ENCODE measurements around the gene PNMA8A.
"Not testable (repeated sequence)": the region's sequence is repeated elsewhere in the genome, so short reads cannot be mapped to it uniquely, and the experiment has no call there.

Gene PNMA8A

GRCh38 chr19:46471116-46471733 is at the start of gene PNMA8A:
TSS of gene PNMA8A (minus strand) at chr19:46471563. CDS start at chr19:46471035, 528 bp downstream.
- FAIRE-seq: no peak
- DNase-seq (ENCODE audit: low spot score): no peak

- no peak for DNase-seq (ENCODE audit: low spot score)
- FAIRE-seq: no peak
These were observed 49.3 kb upstream of the PNMA8A start for GRCh38 chr19:46520616-46521015.

GRCh38 chr19:46517471-46517870 is 46.1 kb upstream of the PNMA8A start:
- FAIRE-seq: no peak
- no peak for DNase-seq (ENCODE audit: low spot score)

- DNase-seq (ENCODE audit: low spot score): peak; percentile 72
- no peak for FAIRE-seq
These were observed 44.6 kb upstream of the PNMA8A start for GRCh38 chr19:46515879-46516350.

- FAIRE-seq: no peak
- DNase-seq (ENCODE audit: low spot score): no peak
These were observed 43.9 kb upstream of the PNMA8A start for GRCh38 chr19:46515290-46515609.

- FAIRE-seq (peak; percentile 91), DNase-seq (ENCODE audit: low spot score) (no peak)
These were observed 43.4 kb upstream of the PNMA8A start for GRCh38 chr19:46514589-46515289.

- FAIRE-seq (no peak), DNase-seq (ENCODE audit: low spot score) (peak; percentile 82)
These were observed 42.3 kb upstream of the PNMA8A start for GRCh38 chr19:46513461-46514236.

GRCh38 chr19:46511237-46511636 is 39.9 kb upstream of the PNMA8A start:
- FAIRE-seq: no peak
- no peak for DNase-seq (ENCODE audit: low spot score)

- DNase-seq (ENCODE audit: low spot score) (no peak), FAIRE-seq (no peak)
These were observed 36.8 kb upstream of the PNMA8A start for GRCh38 chr19:46508206-46508605.

GRCh38 chr19:46503848-46504453 is 32.6 kb upstream of the PNMA8A start:
- no peak for DNase-seq (ENCODE audit: low spot score)
- FAIRE-seq: peak; percentile 90

- no peak for DNase-seq (ENCODE audit: low spot score)
- FAIRE-seq: no peak
These were observed 31.5 kb upstream of the PNMA8A start for GRCh38 chr19:46502891-46503290.

- FAIRE-seq (no peak), DNase-seq (ENCODE audit: low spot score) (no peak)
These were observed 28.3 kb upstream of the PNMA8A start for GRCh38 chr19:46499692-46500091.

GRCh38 chr19:46497773-46498172 is 26.4 kb upstream of the PNMA8A start:
- FAIRE-seq (no peak), DNase-seq (ENCODE audit: low spot score) (no peak)

- DNase-seq (ENCODE audit: low spot score); FAIRE-seq: not testable (repeated sequence)
These were observed 25.5 kb upstream of the PNMA8A start for GRCh38 chr19:46496886-46497285.

- DNase-seq (ENCODE audit: low spot score): no peak
- no peak for FAIRE-seq
These were observed 24.9 kb upstream of the PNMA8A start for GRCh38 chr19:46496304-46496703.

- DNase-seq (ENCODE audit: low spot score) (no peak), FAIRE-seq (no peak)
These were observed 24.4 kb upstream of the PNMA8A start, which contains the start of gene PNMA8B for GRCh38 chr19:46495786-46496099. TSS of gene PNMA8B (minus strand) at chr19:46495867. CDS start at chr19:46495465, 402 bp downstream.

- DNase-seq (ENCODE audit: low spot score) (no peak), FAIRE-seq (no peak)
These were observed 23.8 kb upstream of the PNMA8A start for GRCh38 chr19:46494941-46495785.

- no peak for FAIRE-seq
- no peak for DNase-seq (ENCODE audit: low spot score)
These were observed 23.0 kb upstream of the PNMA8A start for GRCh38 chr19:46494146-46494940.

- FAIRE-seq (no peak), DNase-seq (ENCODE audit: low spot score) (no peak)
These were observed 22.1 kb upstream of the PNMA8A start for GRCh38 chr19:46493236-46494145.
